Measurements from ENCODE around the gene CASP5.

GRCh38 chr11:105052487-105052886, 29.5 kb upstream of the CASP5 start:
- TF ChIP-seq CTCF (IDR thresholded peaks at IDR 0.05; ENCODE audit: low read length) (no peak), EZH2 (IDR thresholded peaks at IDR 0.05; ENCODE audit: borderline replicate concordance, low read length) (no peak)
